Anterior cingulate cortex (tissue), 58 donors: ENCODE measurements around the gene FBXW12.
"Not testable (repeated sequence)": the region's sequence is repeated elsewhere in the genome, so short reads cannot be mapped to it uniquely, and the experiment has no call there.

ENCODE experiments used
- DNase-seq, 58 donors: peaks; one replicate each; lab custom pipeline; 2025; lab: John Stamatoyannopoulos, UW

Gene FBXW12

DNA sequence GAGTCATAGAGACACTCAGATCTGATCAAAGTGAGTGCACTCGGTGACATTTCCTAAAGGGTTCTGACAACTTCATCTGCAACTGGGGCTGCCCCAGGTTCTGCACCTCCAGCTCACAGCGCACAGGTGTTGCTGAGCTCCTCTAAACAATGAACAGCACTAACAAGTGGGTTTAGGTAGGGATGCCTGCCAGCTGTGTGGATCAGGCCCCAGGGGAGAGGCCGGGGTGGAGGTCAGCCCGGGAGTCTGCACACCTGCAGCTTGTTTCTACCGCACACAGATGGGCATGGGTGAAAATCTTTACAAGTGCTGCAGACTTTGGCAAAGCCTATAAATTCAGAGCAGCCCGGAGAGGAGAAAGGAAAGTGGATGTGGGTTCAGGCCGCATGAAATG lies 355 bp downstream of the FBXW12 start:
- no peak for DNase-seq

DNA sequence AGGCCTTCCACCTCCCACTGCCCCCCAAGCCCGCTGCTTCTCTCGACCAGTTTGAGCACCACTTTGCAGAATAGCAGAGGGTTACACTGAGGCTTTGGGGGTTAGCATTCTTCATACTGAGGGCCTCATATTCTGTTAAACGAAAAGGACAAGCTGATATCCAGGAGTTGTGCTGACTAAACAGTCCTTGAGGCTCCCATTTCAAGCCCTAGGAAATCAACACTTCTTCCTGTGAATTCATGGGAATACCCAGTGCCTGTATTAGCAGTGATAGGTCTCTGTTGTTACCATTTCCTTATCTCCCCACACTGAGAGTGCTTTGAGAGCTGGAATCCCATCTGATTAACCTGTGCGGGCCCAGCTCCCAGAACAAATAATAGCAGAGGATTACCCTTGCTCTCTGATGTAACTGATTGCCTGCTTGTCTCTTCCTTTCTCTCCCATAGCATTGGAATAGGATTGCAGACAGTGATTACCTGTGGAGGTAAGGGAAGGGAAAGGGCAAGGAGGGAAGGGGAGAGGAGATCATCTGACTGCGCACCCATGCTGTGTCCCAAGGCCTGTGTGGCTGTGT lies 930 bp downstream of the FBXW12 start:
- DNase-seq: no peak

DNA sequence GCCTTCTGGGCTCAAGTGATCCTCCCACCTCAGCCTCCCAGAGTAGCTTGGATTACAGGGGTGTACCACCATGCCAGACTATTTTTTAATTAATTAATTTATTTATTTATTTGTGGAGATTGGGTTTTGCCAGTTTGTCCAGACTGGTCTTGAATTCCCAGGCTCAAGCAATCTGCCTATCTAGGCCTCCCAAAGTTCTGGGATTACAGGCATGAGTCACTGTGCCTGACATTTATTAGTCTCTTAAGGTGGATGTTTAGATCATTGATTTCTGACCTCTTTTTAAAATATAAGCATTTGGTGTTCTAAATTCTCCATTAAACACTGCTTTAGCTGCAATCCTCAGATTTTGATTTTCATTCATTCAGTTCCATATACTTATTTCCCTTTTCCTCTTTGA lies 15.6 kb downstream of the FBXW12 start:
- DNase-seq: no peak

DNA sequence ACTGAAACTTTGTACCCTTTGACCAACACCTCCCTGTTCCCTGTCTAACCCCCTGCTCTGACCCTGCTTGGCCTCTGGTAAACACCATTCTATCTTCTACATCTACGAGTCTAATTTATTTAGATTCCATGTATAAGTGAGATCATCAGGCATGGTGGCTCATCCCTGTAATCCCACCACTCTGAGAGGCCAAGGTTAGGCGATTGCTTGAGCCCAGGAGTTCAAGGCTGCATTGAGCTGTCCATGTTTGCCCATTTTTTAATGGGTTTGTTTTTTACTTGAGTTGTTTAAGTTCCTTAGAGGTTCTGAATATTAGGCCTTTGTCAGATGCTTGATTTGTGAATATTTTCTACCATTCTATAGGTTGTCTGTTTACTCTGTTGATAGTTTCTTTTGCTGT lies 16.9 kb downstream of the FBXW12 start:
- DNase-seq: no peak

DNA sequence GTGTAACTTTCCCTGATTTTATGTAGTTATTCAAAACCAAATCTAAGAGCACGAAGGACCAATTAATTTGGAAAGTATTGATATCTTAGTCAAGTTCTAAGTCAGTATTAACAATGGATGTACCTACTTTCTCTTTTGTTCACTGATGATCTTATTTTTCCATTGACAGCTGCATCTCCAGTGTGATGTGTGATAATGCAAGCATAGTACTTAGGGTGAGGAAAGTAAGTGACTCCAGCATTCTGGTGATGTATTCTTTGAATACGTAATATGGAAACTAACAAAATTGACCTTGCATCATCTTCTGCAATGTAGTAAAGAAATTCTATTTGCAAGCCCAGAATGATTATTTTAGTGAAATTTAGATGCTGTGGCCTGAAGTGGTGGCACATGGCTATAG lies 22.4 kb downstream of the FBXW12 start:
- DNase-seq: no peak

- DNase-seq: no peak
These were observed 23.7 kb downstream of the FBXW12 start for GRCh38 chr3:48395714-48396113.

DNA sequence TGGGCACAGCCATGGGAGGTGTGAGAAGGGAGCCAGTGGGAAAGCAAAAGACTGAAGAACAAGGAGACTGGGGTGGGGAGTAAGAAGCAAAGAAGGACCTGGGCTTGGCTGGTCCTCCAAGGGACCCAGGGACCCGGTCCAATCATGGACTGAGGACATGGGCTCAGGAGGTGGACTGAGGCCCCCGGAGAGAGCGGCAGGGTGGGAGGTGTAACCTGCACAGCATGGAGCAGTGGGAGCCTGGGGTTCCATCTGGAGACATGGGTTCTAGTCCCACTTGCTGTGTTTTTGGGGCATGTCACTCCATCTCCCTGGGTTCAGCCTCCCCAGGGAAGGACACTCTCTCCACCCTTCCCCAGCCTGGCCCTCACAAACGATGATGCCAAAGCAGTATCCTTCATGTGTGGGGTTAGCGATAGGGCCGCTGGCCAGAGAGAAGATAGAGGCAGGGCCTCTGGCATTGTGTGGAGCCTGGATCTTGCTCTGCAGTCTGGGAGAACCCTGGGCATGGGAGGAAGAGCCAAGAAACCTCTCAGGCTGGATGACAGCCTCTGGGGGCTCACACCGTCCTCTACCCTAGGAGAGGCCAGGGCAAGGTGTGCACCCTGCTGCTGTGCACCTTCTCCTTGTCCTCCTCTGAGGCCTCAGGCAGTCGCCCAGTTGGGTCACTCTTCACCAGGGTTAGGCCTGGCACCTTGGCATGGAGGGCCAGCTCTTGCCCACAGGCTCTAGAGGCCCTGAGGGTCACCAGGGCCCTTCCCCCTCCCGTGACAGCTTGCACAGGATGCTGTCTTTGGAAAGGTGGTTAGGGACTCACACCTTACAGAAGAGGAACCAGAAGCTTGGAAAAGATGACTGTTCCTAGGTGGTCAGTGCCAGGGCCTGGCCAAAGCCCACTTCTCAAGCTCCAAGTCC lies 26.0 kb downstream of the FBXW12 start:
- DNase-seq: no peak

GRCh38 chr3:48398701-48399386 lies 26.8 kb downstream of the FBXW12 start:
- no peak for DNase-seq

- DNase-seq: no peak
These were observed 27.6 kb downstream of the FBXW12 start for GRCh38 chr3:48399387-48400172.

GRCh38 chr3:48400824-48401433 lies 28.9 kb downstream of the FBXW12 start:
- peak in 24 of 58 donors; percentile 5 to 60 (median 24) for DNase-seq

GRCh38 chr3:48401434-48401901 lies 29.4 kb downstream of the FBXW12 start:
- not testable (repeated sequence) for DNase-seq

- peak in 15 of 58 donors; percentile 11 to 42 (median 25) for DNase-seq
These were observed 30.3 kb downstream of the FBXW12 start for GRCh38 chr3:48402281-48402732.

GRCh38 chr3:48402907-48403306 lies 30.9 kb downstream of the FBXW12 start:
- no peak for DNase-seq

DNA sequence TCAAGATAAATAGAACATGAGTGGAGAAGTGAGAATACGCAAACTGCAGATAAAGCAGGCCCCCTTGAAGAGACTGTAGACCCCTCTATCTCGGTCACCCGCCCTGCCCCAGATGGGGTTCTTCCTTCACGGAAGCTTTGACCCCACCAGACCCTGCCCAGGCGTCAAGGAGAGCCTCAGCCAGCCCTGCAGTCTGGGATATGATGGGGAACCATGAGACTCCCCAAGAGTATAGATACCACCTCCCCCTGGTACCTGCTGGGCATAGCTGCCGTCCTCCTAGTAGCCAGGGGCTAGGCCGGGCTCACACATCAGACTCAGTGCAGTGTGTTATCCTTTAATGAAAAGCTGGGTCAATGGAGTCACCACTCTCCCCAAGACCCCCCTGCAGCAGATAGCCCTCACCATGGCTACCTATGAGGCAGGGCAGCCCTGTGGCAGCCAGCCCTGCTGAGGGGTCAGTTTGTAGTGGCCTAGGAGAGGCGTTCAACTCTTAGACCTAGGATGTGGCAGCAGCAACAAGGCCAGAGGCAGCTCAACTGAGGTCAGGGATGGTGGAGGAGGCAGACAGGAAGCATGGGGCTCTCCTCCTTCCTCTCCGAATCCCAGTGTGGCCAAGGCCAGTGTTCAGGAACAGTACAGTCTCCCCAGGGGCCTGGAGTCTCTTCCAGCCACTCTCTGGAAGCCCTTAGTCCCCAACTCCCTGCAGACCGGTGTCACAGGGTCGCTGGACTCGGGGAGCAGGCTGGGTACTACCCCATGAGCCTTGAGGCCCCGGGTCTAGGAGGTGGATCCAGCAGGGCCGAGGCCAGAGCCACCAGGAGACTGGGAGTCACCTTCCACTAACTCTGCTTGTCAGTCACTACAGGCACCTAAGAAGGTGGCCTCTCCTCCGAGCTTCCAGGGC lies 31.8 kb downstream of the FBXW12 start:
- no peak for DNase-seq

DNA sequence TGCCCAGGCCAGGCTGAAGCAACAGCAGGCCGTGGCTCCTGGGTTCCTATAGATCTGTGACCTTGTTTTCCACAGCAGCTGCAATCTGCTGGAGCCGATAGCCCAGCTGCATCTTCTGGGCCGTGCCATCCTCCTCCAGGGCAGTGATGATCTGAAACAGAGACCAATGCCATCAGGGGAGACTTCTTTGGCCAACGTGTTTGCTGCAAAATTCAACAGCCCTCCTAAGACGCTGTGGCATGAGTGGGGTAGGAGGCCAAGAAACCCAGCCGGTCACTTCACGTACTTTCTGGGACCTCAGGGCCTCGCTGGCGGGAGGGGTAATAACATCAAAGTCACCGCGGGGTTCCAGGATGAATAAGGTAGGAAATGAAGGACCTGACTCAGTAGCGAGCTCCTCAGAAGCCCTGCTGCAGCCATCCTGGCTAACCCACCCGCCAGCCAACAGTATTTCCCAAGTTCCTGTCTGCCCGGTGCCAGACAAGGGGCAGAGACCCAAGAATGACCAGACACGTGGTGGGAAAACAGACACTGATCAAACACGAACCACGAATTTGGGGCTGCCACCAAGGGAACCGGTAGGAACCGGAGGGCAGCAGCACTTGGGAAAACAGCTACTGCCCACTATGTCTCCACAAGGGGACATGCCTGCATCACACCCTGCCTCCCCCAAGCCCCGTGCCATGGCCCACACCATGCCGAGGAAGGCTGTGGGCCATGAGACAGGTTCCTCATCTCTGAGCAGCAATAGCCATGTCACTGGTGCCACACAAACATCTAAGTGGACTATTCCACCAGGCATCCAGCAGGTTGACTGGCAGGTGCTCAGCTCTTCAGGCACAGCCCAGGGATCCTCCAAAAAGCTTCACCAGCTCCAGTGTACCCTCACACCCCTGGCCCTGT lies 32.7 kb downstream of the FBXW12 start:
- DNase-seq: peak in 4 of 58 donors; percentile 8 to 28 (median 26)

DNA sequence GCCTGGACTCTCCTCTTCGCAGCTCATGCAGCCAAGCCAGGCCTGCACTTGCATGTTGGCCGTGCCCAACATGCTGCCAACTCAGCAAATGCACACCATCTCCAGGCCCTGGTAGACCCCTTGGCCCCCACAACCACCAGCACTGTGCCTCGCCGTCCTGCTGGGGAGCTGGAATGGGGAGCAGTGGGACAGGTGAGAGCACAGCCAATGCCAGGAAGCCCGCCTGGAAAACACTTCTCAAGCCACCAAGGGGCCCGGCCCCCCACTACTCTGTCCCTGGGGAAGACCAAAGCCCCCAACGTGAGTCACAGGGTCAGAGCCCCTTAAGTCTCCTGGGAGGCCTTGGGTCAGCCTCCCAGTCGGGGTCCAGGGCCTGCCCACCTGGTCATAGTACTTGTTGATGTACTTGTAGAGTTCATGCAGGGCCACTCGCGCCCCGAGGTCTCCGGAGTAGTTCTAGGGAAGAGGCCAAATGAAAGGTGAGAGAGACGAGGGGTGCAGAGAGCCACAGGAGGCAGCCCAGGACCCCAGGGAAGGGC lies 33.4 kb downstream of the FBXW12 start:
- DNase-seq: no peak

DNA sequence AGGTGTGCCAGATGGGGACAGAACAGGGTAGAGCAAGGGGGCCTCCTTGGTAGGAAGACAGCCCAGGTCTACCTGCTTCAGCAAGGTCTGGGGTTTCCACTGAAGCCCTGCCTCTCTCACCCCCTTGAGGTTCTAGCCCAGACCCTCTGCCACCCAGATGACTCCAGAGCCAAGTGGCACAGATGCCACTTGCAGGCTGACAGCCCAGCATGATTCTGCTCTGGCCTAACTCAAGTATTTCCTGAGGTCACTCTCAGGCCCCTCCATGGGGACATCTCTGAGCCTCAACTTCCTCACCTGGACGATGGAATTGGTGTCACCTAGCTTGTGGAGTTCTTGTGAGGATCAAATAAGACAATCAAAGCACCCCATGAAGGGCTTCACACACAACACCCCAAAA lies 34.0 kb downstream of the FBXW12 start:
- no peak for DNase-seq
